Uterus (tissue), 2 donors: ENCODE data around the gene KLHL17.
"Not testable (repeated sequence)": the region's sequence is repeated elsewhere in the genome, so short reads cannot be mapped to it uniquely, and the experiment has no call there.

Experiments
- POLR2A ChIP-seq, 2 donors: fragments of 450-650 bp; IDR thresholded peaks; one replicate each; pipeline ENCODE4 v1.6.1; 2016; ENCODE audit warnings: antibody characterized with exemption in 2 of 2, mild to moderate bottlenecking in 1 of 2, moderate library complexity in 1 of 2
- TF ChIP-seq, protein P1 (sequence below), 4 experiments: fragments of 200-600 bp in 2 of 4; fragments of 450-650 bp in 2 of 4; sonication (generic) in 2 of 4; IDR thresholded peaks; one replicate each; pipeline ENCODE4 v1.5.1; 2016 to 2019; ENCODE audit warnings: antibody characterized with exemption in 4 of 4, mild to moderate bottlenecking in 2 of 4, moderate library complexity in 1 of 4

DNA sequence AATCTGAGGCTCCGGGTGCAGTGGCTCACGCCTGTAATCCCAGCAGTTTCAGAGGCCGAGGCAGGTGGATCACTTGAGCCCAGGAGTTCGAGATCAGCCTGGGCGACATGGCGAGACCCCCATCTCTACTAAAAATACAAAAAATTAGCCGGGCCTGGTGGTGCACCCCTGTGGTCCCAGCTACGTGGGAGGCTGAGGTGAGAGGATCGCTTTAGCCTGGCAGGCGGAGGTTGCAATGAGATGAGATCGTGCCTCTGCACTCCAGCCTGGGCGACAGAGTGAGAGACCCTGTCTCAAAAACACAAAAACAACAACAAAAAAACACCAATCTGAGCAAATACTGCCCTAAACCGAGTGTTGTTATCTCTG, 52.3 kb downstream of the KLHL17 start:
- TF ChIP-seq, protein P1, sequence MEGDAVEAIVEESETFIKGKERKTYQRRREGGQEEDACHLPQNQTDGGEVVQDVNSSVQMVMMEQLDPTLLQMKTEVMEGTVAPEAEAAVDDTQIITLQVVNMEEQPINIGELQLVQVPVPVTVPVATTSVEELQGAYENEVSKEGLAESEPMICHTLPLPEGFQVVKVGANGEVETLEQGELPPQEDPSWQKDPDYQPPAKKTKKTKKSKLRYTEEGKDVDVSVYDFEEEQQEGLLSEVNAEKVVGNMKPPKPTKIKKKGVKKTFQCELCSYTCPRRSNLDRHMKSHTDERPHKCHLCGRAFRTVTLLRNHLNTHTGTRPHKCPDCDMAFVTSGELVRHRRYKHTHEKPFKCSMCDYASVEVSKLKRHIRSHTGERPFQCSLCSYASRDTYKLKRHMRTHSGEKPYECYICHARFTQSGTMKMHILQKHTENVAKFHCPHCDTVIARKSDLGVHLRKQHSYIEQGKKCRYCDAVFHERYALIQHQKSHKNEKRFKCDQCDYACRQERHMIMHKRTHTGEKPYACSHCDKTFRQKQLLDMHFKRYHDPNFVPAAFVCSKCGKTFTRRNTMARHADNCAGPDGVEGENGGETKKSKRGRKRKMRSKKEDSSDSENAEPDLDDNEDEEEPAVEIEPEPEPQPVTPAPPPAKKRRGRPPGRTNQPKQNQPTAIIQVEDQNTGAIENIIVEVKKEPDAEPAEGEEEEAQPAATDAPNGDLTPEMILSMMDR (IDR thresholded peaks at IDR 0.05): not testable (repeated sequence)
- not testable (repeated sequence) for TF ChIP-seq POLR2A (IDR thresholded peaks at IDR 0.05)
